SK-N-SH treated with all-trans-retinoic acid at 6 μM for 48 hours (cell line): ENCODE measurements around the gene MAP2.

Experiments used
- ARNTL ChIP-seq: fragments of 450-650 bp; formaldehyde crosslinking; IDR thresholded peaks from 2 replicates; pipeline ENCODE4 v1.5.0; 2020; ENCODE audit warnings: low read depth, mild to moderate bottlenecking, moderate library complexity, borderline replicate concordance
- BACH2 ChIP-seq: fragments of 250-450 bp; sonication (Bioruptor Pico); IDR thresholded peaks from 2 replicates; pipeline ENCODE4 v1.9.0; 2021; ENCODE audit warnings: mild to moderate bottlenecking, borderline replicate concordance
- ISL1 ChIP-seq: fragments of 250-450 bp; sonication (Bioruptor Pico); IDR thresholded peaks from 2 replicates; pipeline ENCODE4 v2.1.2; 2022; ENCODE audit warnings: mild to moderate bottlenecking, moderate library complexity
- RARB ChIP-seq: fragments of 250-450 bp; sonication (Bioruptor Pico); IDR thresholded peaks from 2 replicates; pipeline ENCODE4 v1.8.0; 2021; ENCODE audit warnings: mild to moderate bottlenecking, moderate library complexity
- SNAI2 ChIP-seq: fragments of 250-450 bp; sonication (Bioruptor Pico); IDR thresholded peaks from 2 replicates; pipeline ENCODE4 v1.5.0; 2020; ENCODE audit warnings: mild to moderate bottlenecking, moderate library complexity
- ZC3H10 ChIP-seq: fragments of 250-450 bp; sonication (Bioruptor Pico); IDR thresholded peaks from 2 replicates; pipeline ENCODE4 v1.5.1; 2021; ENCODE audit warnings: mild to moderate bottlenecking, moderate library complexity
- ZFP3 ChIP-seq: fragments of 250-450 bp; sonication (Bioruptor Pico); IDR thresholded peaks from 2 replicates; pipeline ENCODE4 v1.5.0; 2020; ENCODE audit warnings: mild to moderate bottlenecking, moderate library complexity
- ZFP30 ChIP-seq: fragments of 450-650 bp; formaldehyde crosslinking; IDR thresholded peaks from 2 replicates; pipeline ENCODE4 v1.5.0; 2022; ENCODE audit warnings: mild to moderate bottlenecking, moderate library complexity

GRCh38 chr2:209685963-209686362 is 262.1 kb downstream of the MAP2 start:
- TF ChIP-seq SNAI2 (CRISPR knock-in tag): no peak
- TF ChIP-seq RARB (CRISPR knock-in tag): no peak
- TF ChIP-seq ZFP30 (CRISPR knock-in tag): no peak
- TF ChIP-seq BACH2 (CRISPR knock-in tag): no peak
- TF ChIP-seq ZC3H10 (CRISPR knock-in tag): no peak
- TF ChIP-seq ISL1: no peak
- no peak for TF ChIP-seq ZFP3
- TF ChIP-seq ARNTL: no peak
